Measurements from ENCODE around the gene SIDT2. TPM values are rescaled to one million over a fixed set of nuclear protein-coding genes. Genes with fewer than 3 reads are reported as not detected.
A peak's percentile ranks its signal among the peaks of the same experiment; 100 is the strongest.
"Not testable (repeated sequence)": the region's sequence is repeated elsewhere in the genome, so short reads cannot be mapped to it uniquely, and the experiment has no call there.

The SIDT2 gene
- total RNA-seq = 100 to 1,000 TPM in 1 of 4 donors, 10 to 100 TPM in 3; 63.4 to 101 (median 81.1) TPM

DNA sequence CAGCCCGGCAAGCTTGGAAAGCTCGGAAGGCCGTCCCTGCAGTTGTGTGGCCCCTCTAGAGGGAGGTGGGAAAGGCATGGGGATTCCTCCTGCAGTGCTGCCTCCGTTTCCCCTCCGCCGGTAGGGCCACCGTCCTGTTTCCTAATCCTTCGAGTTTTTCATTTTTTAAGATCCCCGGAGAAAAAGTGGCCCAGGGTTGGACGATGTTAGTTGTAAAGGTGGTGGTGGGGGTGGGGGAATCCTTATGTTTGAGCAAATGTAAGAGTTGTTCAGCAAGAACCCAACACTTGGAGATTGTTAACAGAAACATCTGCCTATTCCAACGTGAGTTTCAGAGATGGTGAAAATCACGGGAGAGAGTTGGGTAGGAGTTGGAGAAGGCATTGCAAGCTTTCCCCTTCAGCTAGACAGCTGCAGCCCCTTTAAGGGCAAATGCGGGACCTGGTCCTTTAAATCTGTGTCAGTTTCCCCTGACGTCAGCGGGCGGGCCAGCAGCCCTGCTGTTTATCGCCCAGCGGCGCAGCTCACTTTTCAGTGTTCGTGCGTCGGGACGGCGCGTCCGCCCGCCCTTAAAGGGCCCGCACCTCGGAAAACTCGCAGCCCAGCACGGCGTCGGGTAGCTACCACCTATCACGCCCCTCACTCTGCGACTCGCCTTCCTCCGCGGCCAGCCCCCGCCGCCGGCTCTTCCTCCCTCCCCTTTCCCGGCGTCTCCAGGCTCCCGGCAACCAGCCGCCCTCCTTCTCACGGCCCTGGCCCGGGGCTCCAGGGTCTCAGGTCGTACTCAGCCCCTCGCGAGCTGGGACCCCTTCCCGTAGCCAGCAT, at the start of gene SIDT2:
SIDT2 (plus strand) TSS at position 534 of the 825 bp plus-strand sequence. CDS start 521 bp downstream, outside the sequence.
- ATAC-seq (ENCODE audit: low FRiP score) (peak; percentile 89), DNase-seq (ENCODE audit: low spot score) (peak; percentile 60)
- TF ChIP-seq CTCF (IDR thresholded peaks at IDR 0.05) = no peak

DNA sequence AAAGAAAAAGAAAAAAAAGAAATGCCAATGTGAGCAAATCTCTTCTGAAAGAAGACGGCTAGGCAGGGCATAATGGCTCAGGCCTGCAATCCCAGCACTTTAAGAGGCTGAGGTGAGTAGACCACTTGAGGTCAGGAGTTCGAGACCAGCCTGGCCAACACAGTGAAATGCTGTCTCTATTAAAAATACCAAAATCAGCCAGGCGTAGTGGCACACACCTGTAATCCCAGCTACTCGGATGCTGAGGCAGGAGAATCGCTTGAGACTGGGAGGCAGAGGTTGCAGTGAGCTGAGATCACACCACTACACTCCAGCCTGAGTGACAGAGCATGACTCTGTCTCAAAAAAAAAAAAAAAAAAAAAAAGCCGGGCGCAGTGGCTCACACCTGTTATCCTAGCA, 48.1 kb upstream of the SIDT2 start:
- DNase-seq (ENCODE audit: low spot score); ATAC-seq (ENCODE audit: low FRiP score): not testable (repeated sequence)

DNA sequence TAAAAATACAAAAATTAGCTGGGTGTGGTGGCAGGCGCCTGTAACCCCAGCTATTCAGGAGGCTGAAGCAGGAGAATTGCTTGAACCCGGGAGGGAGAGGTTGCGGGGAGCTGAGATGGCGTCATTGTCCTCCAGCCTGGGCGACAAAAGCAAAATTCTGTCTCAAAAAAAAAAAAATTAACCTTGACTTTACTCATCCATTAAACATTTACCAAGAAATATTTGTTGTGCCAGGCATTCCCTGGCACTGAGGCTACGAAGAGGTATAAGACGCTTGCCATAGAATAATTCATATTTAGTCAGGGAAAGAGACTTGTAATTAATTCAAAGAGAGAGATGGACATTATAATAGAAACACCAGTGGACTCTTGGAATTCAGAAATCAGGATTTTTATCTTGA, 47.7 kb upstream of the SIDT2 start:
- ATAC-seq (ENCODE audit: low FRiP score) (no peak), DNase-seq (ENCODE audit: low spot score) (no peak)

GRCh38 chr11:117134431-117134830, 44.1 kb upstream of the SIDT2 start:
- TF ChIP-seq CTCF (IDR thresholded peaks at IDR 0.05) = no peak
- ATAC-seq (ENCODE audit: low FRiP score) = no peak
- DNase-seq (ENCODE audit: low spot score) = no peak

More for the DNA sequence above, 47.7 kb upstream of the SIDT2 start:
- no peak for TF ChIP-seq CTCF (IDR thresholded peaks at IDR 0.05)

DNA sequence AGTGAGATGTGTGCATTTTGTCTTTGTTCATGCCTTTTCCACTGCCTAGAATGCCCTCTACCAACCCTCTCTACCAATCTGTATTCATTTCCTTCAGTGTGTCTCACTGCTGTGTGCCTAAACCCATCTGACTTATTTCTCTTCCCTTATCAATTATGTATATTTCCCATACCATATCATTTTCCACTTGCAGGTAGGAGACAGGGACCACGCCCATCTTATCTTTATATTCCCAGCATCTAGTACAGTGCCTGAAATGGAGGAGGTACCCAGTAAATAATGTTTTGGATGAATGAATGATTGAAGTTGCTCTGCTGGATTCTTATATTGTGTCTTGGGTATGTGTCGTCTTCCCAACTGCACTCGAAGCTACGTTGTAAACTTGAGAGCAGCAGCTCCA, 43.6 kb upstream of the SIDT2 start:
- not testable (repeated sequence) for DNase-seq (ENCODE audit: low spot score); ATAC-seq (ENCODE audit: low FRiP score)

- ATAC-seq (ENCODE audit: low FRiP score) = peak; percentile 65
- DNase-seq (ENCODE audit: low spot score) = not testable (repeated sequence)
Observed at GRCh38 chr11:117137223-117138086, 41.1 kb upstream of the SIDT2 start.

GRCh38 chr11:117143390-117143789, 35.2 kb upstream of the SIDT2 start:
- ATAC-seq (ENCODE audit: low FRiP score) (peak; percentile 60), DNase-seq (ENCODE audit: low spot score) (no peak)
- no peak for TF ChIP-seq CTCF (IDR thresholded peaks at IDR 0.05)

GRCh38 chr11:117143871-117144476, 34.6 kb upstream of the SIDT2 start, which contains the start of gene PAFAH1B2:
Gene PAFAH1B2, plus strand, starts transcription at chr11:117144287. Its CDS starts 8,161 bp downstream, at chr11:117152448.
- ATAC-seq (ENCODE audit: low FRiP score) = peak; percentile 94

More at GRCh38 chr11:117143871-117144476, 34.6 kb upstream of the SIDT2 start, which contains the start of gene PAFAH1B2:
- DNase-seq (ENCODE audit: low spot score) = peak; percentile 93
- no peak for TF ChIP-seq CTCF (IDR thresholded peaks at IDR 0.05)

Data from omental fat pad (tissue), 4 donors.